Omental fat pad (tissue), 4 donors: Measurements from ENCODE around the gene TPP1. TPM values are rescaled to one million over a fixed set of nuclear protein-coding genes. Genes with fewer than 3 reads are reported as not detected.
A peak's percentile ranks its signal among the peaks of the same experiment; 100 is the strongest.

Source experiments
- ATAC-seq: fragments of 150-250 bp; one replicate; pipeline ENCODE4 v1.9.1; 2016; ENCODE audit warnings: mild to moderate bottlenecking, moderate library complexity; ENCODE audit not compliant: low FRiP score
- DNase-seq: peaks from one replicate; pipeline ENCODE4 v3.0.0-alpha.2; 2019; ENCODE audit warnings: low spot score
- total RNA-seq, 4 donors: library from RNA; depleted of rRNA; stranded (reverse); fragments of >200 nt; gene quantifications; one replicate each; pipeline ENCODE4 v1.1.0, GENCODE V29; 2016
- TF ChIP-seq, protein P1 (sequence below), 3 donors: fragments of 450-650 bp; IDR thresholded peaks; one replicate each; pipeline ENCODE4 v1.5.1; 2016 to 2017; ENCODE audit warnings: antibody characterized with exemption in 3 of 3, mild to moderate bottlenecking in 3 of 3, moderate library complexity in 2 of 3

The TPP1 gene
- total RNA-seq, 4 donors from 2014 or later = 73.8 to 95.0 (median 83.9) TPM

DNA sequence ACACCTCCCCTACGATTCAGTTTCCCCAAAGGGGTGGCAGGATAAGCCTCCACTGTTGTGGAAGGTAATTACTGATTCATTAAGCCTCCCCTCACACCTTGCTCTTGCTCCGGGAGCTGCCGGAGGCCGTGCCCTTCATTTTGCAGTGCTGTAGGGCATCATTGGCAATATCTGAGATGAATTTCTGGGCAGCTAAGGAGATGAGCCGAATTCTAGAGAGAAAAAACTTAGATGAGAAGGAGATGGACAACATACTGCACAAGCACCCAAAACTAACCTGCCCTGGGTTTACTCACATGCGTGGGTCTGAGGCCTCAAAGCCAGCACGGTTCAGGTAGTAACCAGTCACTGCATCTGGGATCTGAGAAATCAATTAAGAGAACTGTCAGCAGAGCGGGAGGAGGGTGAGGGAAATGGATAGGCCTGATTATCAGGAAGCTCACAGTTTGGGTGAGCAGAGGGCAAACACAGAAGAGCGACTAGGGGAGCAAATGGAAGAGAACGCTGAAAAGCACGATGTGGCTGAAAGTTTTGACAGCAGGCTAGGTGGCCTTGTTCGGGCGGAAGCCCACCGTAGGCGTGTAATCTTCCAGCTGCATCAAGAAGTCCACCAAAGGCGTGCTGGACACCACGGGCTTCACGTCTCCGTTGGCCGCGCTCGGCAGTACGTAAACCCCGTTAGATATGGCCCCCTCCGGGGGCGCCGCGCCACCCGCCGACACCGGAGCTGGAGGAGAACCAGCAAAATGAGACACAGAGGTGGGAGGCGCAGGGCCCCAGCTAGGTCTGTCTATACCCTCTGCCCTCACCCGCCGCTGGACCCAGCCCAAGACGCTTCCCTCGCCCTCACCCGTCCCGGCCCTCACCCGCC lies 7.9 kb downstream of the TPP1 start:
- TF ChIP-seq, protein P1, sequence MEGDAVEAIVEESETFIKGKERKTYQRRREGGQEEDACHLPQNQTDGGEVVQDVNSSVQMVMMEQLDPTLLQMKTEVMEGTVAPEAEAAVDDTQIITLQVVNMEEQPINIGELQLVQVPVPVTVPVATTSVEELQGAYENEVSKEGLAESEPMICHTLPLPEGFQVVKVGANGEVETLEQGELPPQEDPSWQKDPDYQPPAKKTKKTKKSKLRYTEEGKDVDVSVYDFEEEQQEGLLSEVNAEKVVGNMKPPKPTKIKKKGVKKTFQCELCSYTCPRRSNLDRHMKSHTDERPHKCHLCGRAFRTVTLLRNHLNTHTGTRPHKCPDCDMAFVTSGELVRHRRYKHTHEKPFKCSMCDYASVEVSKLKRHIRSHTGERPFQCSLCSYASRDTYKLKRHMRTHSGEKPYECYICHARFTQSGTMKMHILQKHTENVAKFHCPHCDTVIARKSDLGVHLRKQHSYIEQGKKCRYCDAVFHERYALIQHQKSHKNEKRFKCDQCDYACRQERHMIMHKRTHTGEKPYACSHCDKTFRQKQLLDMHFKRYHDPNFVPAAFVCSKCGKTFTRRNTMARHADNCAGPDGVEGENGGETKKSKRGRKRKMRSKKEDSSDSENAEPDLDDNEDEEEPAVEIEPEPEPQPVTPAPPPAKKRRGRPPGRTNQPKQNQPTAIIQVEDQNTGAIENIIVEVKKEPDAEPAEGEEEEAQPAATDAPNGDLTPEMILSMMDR (IDR thresholded peaks at IDR 0.05) = no peak
- ATAC-seq (peak; percentile 16), DNase-seq (peak; percentile 22)

DNA sequence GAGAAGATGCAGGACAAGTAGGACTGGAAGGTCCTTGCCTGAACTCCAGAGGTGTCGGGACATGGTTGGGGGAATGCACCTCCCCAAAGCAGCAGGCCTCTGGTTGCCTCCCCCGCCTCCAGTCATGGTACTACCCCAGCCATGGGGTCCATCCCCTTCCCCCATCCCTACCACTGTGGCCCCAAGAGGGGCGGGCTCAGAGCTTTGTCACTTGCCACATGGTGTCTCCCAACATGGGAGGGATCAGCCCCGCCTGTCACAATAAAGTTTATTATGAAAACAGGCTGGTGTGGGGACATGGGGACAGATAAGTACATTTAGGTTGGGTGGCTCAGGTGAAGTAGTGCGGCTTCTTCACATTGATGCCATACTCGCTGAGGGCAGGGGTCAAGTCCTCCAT lies 8.6 kb downstream of the TPP1 start:
- TF ChIP-seq, protein P1 (IDR thresholded peaks at IDR 0.05) = no peak
- DNase-seq (peak; percentile 17), ATAC-seq (no peak)

- ATAC-seq (no peak), DNase-seq (no peak)
- TF ChIP-seq, protein P1 (IDR thresholded peaks at IDR 0.05) = no peak
Observed at GRCh38 chr11:6609502-6610015, 9.7 kb downstream of the TPP1 start.

- TF ChIP-seq, protein P1 (IDR thresholded peaks at IDR 0.05) = no peak
- DNase-seq = peak; percentile 14
- ATAC-seq = no peak
Observed at GRCh38 chr11:6608726-6609501, 10.3 kb downstream of the TPP1 start.

DNA sequence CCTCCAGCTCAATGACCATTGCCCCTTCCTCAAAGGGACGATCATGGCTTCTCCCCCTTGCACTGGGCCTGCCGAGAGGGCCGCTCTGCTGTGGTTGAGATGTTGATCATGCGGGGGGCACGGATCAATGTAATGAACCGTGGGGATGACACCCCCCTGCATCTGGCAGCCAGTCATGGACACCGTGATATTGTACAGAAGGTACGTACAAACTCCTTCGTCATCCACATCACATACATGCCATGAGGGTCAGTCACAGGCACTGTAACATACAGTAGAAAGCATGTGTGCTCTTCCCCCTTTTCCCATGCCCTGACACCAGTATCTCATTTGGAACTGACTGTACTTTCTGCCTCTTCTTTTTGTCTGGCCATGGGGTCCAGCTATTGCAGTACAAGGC lies 11.2 kb downstream of the TPP1 start:
- DNase-seq (no peak), ATAC-seq (no peak)
- TF ChIP-seq, protein P1 (IDR thresholded peaks at IDR 0.05) = no peak

- DNase-seq (no peak), ATAC-seq (no peak)
- TF ChIP-seq, protein P1 (IDR thresholded peaks at IDR 0.05) = no peak
Observed at GRCh38 chr11:6607190-6607795, 11.9 kb downstream of the TPP1 start.
